Stimulated activated CD4-positive, alpha-beta T cell treated with anti-CD3 and anti-CD28 coated beads, Interleukin-15, amount 100 ng/mL, for 24 hours (primary cell): ENCODE results near the gene ARHGAP6.

Experiments used
- DNase-seq: peaks from one replicate; pipeline ENCODE4 v3.0.0-alpha.2; 2020

ARHGAP6 gene

DNA sequence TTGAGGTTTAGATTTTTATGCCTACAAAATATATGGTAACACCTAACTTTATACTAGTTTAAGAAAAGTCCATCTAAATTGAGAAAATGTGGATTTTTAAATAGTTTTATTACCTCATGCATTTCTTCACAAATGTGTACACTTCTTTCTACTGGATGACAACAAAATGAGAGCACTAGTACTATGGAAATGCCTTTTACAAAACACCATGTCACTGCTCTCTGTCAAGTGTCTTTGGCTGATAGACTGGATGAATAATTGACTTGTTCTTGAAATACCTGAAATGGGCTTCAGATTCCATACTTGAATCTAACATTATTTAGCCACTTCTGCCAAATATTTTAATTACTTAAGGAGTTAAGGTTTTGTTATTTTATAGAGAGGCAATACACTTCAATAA, 323.0 kb downstream of the ARHGAP6 start:
- no peak for DNase-seq

DNA sequence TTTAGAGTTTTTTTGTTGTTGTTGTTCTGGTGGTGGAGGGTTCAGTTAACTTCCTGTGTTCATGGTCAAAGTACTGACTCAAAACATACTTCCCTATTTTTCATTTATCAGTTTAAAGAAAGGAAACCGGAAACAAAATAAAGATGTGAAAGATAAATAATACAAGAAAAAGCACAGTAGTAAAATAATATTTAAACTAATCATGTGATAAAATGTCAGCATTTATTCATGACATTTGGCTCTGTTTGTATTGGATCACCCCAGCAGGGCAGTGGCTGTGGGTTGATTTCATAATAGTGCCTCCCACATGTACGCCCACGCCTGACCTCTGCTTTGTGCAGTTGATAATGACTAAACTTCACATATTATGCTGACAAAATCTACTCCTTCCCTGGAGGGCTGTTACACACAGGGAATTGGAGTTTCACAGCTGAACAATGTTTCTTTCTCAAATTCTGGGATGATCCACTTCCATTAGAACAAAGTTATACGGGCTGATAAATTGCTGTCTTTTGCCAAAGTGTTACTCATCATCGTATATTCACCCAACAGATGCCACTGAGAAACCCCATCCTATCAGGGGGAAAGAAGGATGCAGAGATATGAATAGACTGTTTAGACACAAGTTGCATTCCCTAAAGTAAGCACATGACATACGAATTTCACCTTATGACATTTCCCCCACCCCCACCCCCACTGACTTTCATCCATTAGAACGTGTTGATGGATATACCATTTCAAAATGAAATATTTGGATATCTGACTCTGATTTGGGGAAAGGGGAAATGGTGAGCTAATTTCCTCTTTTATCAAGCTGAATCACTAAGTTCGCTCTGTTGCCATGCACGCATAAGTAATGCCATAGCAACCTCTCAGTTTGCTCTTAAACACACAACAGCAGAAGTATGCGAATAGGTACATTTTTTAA, 324.2 kb downstream of the ARHGAP6 start:
- DNase-seq = peak; percentile 5

DNA sequence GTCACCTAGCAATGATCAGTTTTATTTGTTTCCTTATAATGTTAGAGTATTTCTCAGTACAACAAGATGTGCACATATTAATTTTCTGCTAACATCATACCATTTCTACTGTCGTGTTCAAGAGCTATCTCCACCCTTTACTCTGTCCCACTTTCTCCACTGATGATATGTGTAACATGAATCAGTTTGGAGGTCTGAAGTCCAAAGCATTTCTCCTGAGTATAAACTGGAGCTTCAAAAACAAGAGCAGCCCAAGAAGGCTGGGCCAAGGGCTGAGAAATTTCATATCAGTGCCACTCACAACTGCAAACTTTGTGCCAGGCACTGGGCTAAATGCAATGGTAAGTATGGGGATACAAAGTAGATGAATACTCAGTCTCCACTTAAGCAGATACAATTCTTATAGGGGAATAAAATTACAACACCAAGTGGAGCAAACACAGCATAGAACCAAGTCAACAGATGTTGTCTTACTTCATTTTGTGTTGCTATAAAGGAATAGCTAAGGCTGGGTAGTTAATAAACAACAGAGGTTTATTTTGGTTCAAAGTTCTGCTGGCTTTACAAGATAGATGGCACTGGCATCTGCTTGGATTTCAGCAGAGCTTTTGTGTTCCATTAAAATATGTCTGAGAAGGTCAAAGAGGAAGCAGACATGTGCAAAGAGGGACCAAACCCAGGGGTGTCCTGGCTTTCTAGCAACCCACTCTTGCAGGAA, 328.3 kb downstream of the ARHGAP6 start:
- no peak for DNase-seq

DNA sequence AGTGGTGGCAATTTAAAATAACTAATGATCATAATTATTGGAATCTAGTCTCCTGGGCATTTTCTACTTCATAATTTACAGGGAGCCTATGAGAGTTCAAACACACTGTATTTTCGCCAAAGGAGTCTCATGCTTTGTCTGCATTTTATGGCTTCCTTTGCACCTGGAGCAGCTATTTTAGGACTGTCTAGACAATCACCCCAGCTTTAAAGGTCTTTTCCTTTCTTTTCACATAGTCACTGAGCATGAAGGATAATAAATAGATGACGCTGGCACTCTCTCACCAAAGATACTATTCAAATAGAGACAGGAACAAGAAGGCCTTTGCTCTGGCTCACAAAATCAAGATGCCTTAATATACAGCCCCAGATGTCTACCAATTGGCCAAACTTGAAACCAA, 329.5 kb downstream of the ARHGAP6 start:
- DNase-seq = no peak

DNA sequence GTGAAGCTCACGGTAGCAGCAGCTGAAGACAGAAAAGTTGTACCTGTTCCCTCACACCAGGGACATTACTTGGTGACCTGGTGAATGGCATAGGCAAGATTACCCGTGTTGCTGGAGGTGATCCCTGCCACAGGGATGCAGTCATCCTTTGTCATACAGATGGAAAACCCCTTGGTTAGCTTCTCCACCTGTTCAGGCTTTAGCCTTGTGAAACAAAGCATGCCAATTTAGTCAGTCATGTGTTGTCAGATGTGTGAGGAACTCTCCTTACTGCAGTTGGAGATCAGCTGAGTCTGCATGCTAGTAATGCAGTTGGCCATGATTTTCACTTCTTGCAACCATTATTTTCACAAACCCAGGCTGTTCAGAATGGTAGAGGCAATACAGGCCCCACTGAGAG, 331.6 kb downstream of the ARHGAP6 start:
- no peak for DNase-seq

DNA sequence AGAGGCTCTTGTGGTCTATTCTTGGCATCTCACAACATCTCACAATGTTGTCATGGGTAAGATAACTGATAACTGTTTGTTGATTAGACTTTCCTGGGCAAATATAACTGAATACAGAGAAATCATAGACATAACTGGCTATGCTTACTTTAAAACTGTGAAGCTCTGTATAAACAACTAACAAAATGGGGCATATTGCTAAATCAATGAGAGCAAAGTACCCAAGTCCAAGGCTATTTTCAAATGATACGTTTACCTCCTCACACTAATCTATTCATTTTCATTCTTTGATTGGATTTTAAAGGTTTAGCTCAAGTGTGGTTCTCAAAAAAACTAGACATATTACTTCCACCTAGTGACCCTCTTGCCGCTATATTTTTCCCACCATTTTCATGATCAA, 333.9 kb downstream of the ARHGAP6 start:
- DNase-seq = no peak

DNA sequence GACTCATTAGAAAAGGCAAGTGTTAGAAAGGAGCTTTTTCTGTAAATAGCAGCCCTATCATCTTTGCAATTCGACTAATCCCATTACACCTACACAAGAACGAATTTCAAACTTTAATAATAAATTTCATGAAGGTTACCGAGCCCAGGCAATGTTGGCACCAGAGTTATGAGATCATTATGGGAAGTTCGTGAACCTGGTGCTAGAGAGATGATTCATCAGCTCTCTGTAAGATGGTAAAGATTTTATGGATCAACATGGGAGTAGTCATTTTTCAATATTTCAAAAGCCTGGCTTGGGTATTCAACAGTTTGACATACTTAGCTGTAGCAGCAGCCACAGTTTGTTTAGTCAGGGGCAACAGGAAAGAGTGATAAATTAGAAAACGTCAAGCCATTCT, 336.7 kb downstream of the ARHGAP6 start:
- no peak for DNase-seq

DNA sequence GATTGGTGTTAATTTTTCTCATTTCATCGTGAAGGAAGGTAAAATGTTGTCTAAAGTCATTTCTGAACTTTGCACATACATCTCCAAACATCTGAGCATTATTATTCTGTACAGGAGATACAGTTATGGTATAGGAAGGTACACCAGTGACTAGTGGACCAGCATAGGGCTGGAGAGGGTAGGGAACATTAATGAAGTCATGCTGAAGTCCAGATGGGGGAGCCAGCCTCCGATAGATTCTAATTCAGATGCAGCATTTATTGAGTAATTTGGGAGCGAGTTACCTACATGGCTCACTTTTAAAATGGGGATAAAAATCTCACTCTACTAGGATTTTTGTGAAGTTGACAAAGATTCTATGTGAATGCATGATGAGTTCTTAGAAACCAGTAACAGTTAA, 337.6 kb downstream of the ARHGAP6 start:
- DNase-seq = no peak

DNA sequence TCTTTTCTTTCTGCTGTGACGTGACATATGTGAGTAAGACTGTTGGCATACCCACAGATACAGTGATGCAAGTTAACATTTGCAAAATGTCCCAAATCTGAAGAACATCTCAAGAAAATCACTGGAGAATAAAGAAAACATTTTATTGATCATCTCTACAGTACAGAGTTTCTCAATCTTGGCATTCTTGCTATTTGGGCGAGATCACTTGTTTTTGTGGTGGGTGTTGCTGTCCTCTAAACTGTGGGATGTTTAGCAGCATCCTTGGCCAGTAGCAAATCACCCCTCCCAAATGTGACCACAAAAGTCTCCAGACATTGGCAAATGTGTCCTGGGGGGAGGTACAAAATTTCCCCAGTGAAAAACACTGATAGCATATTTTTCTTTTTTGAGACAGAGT, 343.7 kb downstream of the ARHGAP6 start:
- no peak for DNase-seq

DNA sequence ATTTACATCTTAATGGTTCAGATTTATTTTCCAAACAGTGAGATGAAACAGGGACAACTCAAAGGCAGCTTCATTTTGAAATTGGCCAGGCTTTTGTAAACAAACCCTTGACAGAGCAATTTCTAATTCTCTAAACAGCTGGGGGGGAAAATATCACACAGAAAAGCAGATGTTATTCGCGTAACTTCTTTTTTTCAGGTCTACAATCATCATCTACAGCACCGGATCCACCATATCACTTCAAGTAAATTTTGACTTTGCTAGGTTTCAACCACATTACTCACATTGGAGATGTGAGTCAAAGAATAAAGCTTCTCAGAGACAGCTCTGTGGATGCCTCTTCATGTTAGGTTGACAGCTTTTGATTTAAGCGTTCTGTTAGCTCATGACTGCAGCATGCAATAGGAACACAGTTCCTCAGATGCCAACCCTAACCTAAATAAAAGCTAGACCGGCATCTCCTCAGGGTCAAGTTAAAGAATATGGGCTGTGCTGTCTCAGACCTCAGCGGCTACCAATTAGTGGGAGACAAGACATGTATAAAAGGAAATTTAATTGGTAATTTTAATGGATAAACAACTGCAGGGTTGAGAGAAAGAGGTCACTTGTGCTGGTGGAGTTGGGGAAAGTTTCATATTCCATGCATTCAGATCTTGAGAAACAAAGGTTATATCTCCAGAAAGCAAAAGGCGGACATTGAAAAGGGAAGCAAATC, 345.8 kb downstream of the ARHGAP6 start:
- no peak for DNase-seq

DNA sequence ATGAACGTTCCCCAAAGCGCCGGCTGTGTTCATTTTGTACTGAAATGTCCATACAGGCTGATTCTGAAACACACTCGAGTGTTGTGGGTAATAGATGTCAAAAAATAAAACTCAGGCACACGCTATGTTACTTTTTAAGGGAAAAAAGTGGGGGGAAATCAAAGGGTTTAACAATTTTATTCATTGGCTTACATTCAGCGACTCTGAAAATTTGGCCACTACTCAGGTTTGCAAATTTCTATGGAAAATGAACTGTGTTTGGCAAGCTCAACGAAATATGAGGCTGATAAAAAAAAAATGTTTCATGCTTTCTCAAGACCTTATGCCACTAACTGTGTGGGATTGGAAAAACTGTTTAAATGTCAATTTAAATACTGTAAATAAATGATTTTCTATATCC, 354.0 kb downstream of the ARHGAP6 start:
- DNase-seq = no peak

DNA sequence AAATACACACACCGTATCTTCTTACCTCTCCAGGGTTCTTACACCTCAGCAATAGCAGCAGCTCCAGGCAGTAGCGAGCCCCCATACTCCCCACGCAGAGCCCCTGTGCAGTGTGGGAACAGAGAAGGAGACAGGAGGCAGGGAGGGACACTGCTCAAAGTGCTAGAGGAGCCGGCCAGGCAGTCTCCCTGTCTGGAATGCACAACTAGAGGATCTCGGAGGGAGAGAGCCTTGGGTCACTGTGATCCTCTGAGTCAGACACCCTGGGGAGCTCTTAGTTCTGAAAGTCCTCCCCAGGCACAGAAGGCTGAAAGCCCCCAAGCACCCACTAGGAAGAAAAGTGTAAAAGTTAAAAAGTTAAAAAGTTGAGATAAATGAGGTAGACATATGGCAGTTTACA, 356.5 kb downstream of the ARHGAP6 start:
- no peak for DNase-seq

DNA sequence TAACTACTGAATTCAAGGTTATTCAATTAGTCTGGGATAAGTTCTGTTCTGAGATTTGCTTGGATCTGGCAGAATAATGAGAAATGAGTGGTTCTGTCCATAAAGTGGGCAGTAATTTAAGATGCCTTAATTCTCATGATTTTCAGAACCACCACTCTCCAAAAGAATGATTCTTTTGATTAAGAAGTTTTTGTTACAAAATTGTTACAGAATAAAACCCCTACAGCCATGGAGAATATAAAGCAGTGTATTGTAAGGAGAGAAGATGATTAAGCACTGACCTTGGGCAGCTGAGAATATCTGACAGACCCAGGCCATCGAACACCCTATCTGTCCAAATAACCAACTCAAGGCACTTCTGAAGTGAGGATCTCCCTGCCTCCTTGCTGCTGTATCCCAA, 360.1 kb downstream of the ARHGAP6 start:
- no peak for DNase-seq

DNA sequence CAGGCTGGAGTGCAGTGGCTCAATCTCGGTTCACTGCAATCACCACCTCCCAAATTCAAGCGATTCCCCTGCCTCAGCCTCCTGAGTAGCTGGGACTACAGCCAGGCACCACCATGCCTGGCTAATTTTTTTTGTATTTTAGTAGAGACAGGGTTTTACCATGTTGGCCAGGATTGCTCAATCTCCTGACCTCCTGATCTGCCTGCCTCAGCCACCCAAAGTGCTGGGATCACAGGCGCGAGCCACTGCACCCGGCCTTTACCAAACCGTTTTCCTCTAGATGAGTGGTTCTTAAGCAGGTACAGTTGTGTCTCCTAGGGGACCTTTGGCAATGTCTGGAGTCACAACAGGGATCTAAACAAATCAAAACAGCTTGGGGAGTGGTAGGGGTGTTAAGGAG, 360.9 kb downstream of the ARHGAP6 start:
- DNase-seq = no peak

DNA sequence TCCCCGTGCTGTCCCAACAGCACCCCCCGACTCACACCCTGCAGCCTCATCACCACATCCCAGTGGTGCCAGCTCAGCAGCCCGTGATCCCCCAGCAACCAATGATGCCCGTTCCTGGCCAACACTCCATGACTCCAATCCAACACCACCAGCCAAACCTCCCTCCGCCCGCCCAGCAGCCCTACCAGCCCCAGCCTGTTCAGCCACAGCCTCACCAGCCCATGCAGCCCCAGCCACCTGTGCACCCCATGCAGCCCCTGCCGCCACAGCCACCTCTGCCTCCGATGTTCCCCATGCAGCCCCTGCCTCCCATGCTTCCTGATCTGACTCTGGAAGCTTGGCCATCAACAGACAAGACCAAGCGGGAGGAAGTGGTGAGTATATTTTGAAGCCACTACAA, 367.1 kb downstream of the ARHGAP6 start:
- no peak for DNase-seq

DNA sequence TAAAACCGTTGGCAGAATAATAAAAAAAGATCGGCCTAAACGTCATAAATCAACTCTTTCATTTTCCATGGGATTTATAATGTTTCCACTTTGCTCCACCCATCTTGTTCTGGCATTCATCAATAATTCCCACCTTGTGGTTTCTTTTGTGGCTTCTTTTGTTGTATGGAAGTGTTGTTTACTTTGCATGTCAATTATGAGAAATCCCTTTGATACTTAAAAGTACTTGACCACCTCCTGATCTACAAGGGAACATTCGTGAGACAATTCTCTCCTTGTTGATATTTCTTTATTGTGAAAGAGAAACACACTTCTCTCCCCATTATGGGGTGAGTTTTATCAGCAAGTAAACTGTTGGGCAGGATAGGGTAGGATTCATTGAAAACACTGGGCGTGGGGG, 369.7 kb downstream of the ARHGAP6 start:
- no peak for DNase-seq

DNA sequence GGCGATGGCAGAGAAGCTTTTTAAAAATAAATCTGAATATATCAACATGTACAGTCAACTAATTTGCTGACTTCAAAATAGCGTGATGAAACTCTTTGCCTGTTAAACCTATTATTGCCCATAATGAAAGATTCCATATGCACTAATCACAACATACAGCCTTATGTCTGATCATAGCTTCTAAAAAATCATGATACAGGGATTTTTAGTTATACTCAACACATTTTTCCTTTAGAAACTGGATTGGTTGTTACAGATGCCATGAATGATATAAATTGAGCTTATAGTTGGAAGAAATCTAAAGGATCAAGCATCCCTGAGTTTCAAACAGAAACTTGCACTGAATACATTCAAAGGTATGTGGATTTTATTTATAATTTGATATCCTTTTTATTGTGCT, 372.6 kb downstream of the ARHGAP6 start, which contains the start of gene AMELX:
AMELX (plus strand) TSS at position 301 of the 400 bp plus-strand sequence. CDS start 1,376 bp downstream, outside the sequence.
- no peak for DNase-seq

DNA sequence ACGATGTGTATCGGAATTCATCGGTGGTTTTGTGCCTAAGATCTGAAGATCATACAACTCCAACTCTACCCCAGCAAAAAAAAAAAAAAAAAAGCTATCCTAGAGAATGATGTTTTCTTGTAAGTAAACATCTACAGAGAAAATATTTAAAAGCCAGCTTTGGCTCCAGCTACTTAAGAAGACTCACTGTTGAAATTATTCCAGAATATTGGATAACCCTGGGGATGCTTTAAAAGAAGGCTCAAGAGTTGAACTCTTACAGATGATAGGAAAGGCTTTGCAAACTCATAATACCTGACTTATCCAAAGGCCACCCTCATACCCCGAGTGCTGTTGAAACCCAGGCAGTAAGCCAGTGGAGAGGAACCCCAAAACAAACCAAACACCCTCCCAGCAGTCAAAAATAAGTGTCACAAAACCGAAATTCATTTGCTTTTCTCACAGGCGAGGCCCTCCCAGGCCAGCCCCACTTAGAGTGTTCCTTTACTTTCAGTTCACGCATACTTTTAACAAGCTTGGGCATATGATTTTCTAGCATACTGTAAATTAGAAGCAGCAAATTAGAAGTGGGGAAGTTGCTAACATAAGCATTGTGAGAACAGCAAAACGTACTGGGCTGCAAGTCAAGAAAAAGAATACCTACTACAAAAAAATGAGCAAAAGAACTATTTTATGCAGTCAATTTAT, 375.2 kb downstream of the ARHGAP6 start:
- no peak for DNase-seq

DNA sequence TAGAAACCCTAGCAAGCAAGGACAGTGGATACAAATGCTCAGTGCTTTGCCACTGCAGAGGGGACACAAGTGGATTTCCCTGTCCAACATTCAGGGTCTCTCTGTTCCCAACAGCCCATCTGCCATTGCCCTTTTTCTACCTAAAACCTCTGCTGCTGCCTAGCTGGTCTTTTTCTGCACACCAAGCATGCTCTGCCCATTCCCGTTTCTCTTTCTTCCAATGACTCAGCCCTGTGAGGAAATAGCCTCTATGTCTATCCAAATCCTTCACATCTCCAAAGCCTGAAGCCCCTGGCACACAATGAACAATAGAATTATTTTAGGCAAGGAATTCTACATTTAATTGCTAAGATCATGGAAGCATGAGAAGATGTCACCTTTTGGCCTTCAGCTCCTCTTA, 378.2 kb downstream of the ARHGAP6 start:
- no peak for DNase-seq

DNA sequence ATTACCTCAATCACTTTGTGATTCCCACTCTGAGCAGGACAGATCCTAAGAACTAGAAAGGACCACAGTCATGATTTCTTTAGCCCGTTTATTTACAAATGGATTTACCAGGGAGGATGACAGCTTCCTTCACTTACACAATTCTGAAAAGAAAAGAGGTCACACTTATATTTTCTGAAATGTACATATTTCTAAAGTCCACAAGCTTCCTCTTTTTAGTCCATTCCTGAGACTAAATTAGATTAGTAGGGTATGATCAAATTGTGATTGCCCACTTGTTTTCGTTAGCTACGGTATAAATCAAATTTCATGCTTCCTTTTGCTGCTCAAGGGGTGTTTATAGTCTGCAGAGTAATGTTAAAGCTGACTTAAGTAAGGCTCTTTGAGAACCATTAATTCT, 380.1 kb downstream of the ARHGAP6 start:
- no peak for DNase-seq

DNA sequence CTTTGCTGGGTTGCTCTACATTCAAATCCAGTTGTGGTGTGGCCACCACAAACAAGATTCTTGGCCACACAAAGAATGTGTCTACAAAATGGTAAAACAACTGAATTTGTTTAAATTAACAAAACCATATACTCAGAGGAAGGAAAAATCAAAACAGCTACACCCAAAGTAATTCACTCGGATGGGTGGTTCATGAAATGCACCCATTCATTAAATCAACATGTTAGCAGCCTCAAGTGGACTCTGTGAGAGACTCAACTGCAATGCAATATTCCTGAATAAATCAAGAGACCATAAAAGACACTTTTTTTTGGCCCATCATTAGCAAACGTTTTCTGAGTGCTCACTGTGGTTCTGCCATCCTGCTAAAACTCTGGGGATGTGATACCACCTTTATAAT, 383.7 kb downstream of the ARHGAP6 start:
- no peak for DNase-seq

DNA sequence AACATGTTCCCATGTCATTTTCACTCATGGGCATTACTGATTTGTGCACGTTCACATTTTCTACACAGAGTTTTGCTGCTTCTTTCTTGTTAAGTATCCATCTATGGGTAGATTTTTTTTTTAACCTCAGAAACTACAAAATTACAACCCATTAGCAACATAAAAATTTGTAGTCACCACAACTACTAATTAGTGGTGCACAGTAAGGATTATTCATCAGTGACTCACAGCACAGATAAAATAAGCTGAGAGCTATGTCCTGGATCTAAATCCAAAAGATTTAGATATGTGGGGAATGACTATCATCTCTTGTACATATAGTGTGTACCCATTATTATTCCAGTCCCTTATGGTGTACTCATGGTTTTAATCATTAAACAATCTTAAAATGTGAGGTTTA, 392.2 kb downstream of the ARHGAP6 start:
- DNase-seq = no peak

DNA sequence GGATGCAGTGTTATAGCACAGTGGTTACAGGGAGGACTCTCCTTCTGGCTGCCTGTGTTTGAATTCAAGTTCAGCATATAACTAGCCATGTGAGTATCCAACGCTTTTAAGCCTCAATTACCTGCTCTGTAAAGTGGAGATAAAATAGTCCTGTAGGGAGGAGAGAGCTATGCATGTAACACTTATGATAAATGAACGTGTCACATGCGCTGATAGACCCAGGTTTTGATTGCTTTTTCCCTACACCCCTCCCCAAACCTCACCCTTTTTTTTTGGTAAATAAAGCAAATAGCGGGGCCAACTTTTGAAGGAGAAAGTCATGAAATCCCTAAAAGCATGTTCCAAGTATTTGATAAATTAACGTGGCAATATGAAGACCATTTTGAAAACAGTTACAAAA, 392.9 kb downstream of the ARHGAP6 start:
- DNase-seq = no peak
